ENCODE measurements around the gene PHLDB1. TPM values are rescaled to one million over a fixed set of nuclear protein-coding genes. Genes with fewer than 3 reads are reported as not detected.

The PHLDB1 gene
- total RNA-seq, 1 experiment from 2014 or later = 122 TPM

DNA sequence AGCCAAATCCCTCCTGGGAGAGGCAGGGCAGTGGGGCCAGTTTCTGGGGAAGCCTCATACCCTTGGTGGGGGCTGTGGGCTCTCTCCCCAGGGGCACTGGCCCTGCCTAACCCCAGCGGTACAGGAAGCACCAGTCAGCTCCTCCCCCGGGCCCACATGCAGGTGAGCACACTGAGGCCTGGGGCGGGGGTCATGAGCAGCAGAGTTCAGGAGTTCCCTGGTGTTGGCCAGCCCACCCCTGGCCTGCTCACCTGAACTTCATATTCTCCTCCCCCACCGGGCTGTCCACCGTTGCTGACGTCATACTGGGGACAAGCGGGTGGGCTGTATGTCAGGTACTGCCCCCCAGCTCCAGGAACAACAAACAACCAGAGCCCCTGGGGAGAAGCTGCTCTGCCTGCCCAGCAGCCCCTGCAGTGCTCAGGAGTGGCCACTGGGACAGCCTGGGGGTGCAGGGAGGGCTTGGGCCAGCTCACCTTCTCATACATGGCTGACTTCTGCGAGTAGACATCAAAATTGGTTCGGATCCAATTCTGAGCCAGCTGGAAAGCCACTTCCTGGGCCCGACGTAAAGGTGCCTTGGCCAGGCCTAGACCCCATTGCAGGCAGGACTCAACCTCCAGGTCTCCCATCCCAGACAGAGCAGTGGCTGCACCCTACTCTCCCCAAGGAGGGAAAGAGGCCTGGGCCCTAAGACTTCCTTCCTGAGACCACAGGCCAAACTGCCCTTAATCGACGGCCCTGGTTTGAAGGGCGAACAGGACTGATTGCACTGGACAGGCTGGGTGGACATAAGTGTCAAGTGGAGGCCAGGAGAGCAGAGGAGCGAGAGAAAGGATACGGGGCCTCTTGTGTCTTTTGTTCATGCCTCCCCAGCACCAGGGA lies 51.3 kb downstream of the PHLDB1 start:
- H3K79me2 ChIP-seq (ENCODE audit: low read depth) = no peaks in the 10 kb centered on the region
- CTCF ChIA-PET = no interaction called here
- intact Hi-C loops (cut with micrococcal nuclease; ENCODE audit: unreplicated experiment) = loop anchor here (1.0 to 2.0 kb wide), 5 partner anchors 36 to 513 kb away; partner anchors contain the start of genes PHLDB1 and UPK2
- no peak for DNase-seq
- no peak overlapping the region for H3K4me3 ChIP-seq
- no peaks in the 10 kb centered on the region for H3K36me3 ChIP-seq (ENCODE audit: low read depth)
- peak overlapping the region; percentile 29; the same call in 1 of the 2 replicates for H3K4me2 ChIP-seq
- H4K20me1 ChIP-seq (ENCODE audit: insufficient read depth) = 0 out of 2 replicates have a peak, but pooled peaks cover 3% of the 10 kb centered on the region
- POLR2A ChIA-PET (ENCODE audit: unreplicated experiment) = interaction anchor here (0.5 kb wide), 1 partner anchor 360 kb away, joined by 5 read pairs; the partner anchor contains the start of gene TRAPPC4
- H2AFZ ChIP-seq = no peak overlapping the region
- peaks cover 26% of the 10 kb centered on the region; the same call in 1 of the 2 replicates for H3F3A ChIP-seq (ENCODE audit: insufficient read depth, low read depth)
- TF ChIP-seq, protein P1, sequence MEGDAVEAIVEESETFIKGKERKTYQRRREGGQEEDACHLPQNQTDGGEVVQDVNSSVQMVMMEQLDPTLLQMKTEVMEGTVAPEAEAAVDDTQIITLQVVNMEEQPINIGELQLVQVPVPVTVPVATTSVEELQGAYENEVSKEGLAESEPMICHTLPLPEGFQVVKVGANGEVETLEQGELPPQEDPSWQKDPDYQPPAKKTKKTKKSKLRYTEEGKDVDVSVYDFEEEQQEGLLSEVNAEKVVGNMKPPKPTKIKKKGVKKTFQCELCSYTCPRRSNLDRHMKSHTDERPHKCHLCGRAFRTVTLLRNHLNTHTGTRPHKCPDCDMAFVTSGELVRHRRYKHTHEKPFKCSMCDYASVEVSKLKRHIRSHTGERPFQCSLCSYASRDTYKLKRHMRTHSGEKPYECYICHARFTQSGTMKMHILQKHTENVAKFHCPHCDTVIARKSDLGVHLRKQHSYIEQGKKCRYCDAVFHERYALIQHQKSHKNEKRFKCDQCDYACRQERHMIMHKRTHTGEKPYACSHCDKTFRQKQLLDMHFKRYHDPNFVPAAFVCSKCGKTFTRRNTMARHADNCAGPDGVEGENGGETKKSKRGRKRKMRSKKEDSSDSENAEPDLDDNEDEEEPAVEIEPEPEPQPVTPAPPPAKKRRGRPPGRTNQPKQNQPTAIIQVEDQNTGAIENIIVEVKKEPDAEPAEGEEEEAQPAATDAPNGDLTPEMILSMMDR (conservative IDR thresholded peaks at IDR 0.05) = no peak
- TF ChIP-seq EZH2 (IDR thresholded peaks at IDR 0.05; ENCODE audit: low read depth) = no peak
- H3K9me3 ChIP-seq (ENCODE audit: insufficient read depth, low read depth) = no peaks in the 10 kb centered on the region
- H3K27me3 ChIP-seq (ENCODE audit: insufficient read depth, low read depth) = no peaks in the 10 kb centered on the region
- no peaks in the 10 kb centered on the region for H3K9me2 ChIP-seq (ENCODE audit: insufficient read depth)
- BruUV-seq (replicated peaks) = no TSS peak
- peaks cover 11% of the 10 kb centered on the region for H3K4me1 ChIP-seq (replicated peaks; ENCODE audit: insufficient read depth)
- H3K27ac ChIP-seq = no peak overlapping the region

DNA sequence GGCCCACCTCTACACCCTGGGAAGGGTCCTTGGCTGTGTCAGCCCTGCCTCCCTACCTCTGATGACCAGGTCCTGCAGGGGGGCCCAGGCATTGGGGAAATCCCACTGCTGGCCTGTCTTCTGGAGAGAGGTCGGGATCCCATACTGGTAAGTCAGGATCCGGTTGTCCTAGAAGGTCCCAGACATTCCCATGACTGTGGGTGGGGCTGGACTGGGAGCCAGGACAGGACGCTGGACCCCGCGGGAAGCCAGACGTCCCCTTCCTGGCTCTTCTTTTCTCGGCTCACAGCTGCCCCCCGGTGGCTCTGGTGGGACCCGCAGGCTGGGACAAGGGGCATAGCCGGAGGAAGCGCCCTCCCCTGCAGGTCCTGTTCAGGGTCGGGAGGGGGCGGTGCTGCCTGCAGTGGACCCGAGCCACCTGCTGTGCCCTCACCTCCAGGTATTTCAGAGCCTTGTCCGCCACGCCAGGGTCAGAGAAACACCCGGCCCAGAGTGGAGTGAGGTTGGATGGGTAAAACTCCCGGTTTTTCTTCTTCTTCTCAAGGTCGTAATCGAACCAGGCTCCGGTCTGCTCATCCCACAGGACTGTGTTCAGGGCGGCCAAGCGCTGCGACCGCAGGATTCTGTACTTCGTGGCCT lies 52.0 kb downstream of the PHLDB1 start:
- POLR2A ChIA-PET (ENCODE audit: unreplicated experiment) = no interaction called here
- no peak overlapping the region for H3K27ac ChIP-seq

More for the DNA sequence above, 52.0 kb downstream of the PHLDB1 start:
- intact Hi-C loops (cut with micrococcal nuclease; ENCODE audit: unreplicated experiment) = loop anchor here (1.0 to 2.0 kb wide), 5 partner anchors 37 to 514 kb away; partner anchors contain the start of genes PHLDB1 and UPK2
- Histone ChIP-seq H3K9me2 (ENCODE audit: insufficient read depth) (no peaks in the 10 kb centered on the region), H3K4me1 (replicated peaks; ENCODE audit: insufficient read depth) (peaks cover 11% of the 10 kb centered on the region), H3K27me3 (ENCODE audit: insufficient read depth, low read depth) (no peaks in the 10 kb centered on the region), H3F3A (ENCODE audit: insufficient read depth, low read depth) (peaks cover 26% of the 10 kb centered on the region; the same call in 1 of the 2 replicates), H4K20me1 (ENCODE audit: insufficient read depth) (0 out of 2 replicates have a peak, but pooled peaks cover 3% of the 10 kb centered on the region), H2AFZ (no peak overlapping the region), H3K4me2 (peak overlapping the region; percentile 29), H3K79me2 (ENCODE audit: low read depth) (no peaks in the 10 kb centered on the region), H3K36me3 (ENCODE audit: low read depth) (no peaks in the 10 kb centered on the region), H3K9me3 (ENCODE audit: insufficient read depth, low read depth) (no peaks in the 10 kb centered on the region), H3K4me3 (no peak overlapping the region)
- no peak for TF ChIP-seq EZH2 (IDR thresholded peaks at IDR 0.05; ENCODE audit: low read depth)
- TF ChIP-seq, protein P1 (conservative IDR thresholded peaks at IDR 0.05) = peak; percentile 98
- DNase-seq = peak; percentile 81 to 92
- no TSS peak for BruUV-seq (replicated peaks)
- CTCF ChIA-PET = interaction anchor here (0.7 kb wide), 1 partner anchor 285 kb away, joined by 10 read pairs; no protein-coding TSS in a partner anchor

Measured in PC-9 (cell line).